ENCODE data around the gene TUBGCP6.

The TUBGCP6 gene

DNA sequence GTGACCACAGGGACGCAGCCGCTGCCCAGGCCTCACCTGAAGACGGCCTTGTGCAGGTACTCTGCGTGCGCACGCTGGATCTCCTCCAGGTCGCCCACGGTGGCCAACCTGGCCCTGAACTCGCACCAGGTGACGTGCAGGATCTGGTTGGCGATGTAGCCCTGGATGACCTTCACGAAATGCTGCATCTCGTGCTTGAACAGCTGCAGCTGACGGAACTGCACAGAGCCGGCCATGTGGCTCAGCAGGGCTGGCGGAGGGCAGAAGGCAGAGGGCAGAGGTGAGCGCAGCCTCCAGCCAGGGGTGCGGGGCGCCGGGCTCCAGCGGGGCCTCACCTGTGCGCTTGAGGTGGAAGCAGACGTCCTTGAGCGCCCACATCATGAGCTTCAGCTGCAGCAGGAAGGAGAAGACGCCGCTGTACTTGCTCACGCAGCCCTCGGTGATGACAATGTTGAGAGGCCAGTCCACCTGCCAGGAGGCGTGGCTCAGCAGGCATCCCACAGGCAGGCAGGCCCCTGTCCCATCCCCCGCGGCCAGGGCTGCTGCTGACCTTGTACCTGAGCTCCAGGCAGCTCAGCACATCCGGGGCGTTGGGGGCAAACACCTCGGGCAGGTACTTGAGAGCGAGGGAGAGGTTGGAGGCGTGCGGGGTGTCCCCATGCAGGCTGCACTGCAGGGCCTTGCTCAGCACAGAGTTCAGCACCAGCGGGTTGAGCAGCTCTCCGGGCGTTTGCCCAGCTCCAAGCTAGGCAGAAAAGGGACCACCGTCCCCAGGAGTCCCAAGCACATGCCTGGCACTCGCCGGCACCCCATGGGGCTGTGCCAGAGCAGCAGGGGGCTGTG lies 26.4 kb downstream of the TUBGCP6 start:
- TF ChIP-seq, protein P1, sequence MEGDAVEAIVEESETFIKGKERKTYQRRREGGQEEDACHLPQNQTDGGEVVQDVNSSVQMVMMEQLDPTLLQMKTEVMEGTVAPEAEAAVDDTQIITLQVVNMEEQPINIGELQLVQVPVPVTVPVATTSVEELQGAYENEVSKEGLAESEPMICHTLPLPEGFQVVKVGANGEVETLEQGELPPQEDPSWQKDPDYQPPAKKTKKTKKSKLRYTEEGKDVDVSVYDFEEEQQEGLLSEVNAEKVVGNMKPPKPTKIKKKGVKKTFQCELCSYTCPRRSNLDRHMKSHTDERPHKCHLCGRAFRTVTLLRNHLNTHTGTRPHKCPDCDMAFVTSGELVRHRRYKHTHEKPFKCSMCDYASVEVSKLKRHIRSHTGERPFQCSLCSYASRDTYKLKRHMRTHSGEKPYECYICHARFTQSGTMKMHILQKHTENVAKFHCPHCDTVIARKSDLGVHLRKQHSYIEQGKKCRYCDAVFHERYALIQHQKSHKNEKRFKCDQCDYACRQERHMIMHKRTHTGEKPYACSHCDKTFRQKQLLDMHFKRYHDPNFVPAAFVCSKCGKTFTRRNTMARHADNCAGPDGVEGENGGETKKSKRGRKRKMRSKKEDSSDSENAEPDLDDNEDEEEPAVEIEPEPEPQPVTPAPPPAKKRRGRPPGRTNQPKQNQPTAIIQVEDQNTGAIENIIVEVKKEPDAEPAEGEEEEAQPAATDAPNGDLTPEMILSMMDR (IDR thresholded peaks at IDR 0.05; ENCODE audit: control insufficient read depth, extremely low read depth, insufficient read depth) = no peak
- no peak overlapping the region for H3K4me3 ChIP-seq (ENCODE audit: low read depth, low read length)
- DNase-seq (ENCODE audit: low read depth) = no peak

DNA sequence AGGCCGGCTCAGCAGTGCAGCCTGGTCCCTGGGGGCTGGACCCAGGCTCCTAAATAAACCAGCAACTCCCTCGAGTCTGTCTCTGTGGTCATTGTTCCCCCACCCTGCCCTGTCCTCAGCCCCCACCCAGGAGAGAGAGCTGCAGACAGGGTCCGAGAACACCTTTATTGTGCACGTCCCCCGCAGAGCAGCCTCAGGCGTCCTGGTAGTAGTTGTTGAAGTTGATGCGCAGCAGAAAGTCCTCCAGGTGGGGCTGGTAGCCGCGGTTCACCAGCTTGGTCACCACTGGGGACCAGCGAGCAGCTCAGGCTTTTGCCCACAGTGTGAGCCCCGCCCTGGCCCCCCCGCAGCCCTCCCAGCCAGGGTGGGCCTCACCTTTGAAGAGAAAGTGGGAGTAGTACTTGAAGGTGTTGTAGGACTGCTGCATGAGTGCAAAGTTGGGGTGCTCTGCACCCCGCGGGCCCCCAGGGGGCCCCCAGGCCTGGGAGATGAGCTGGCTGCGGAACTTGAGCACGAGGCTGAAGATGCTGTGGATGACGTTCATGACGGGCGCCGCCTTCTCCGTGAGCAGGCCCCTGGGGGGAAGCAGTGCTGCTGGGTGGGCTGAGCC lies 27.2 kb downstream of the TUBGCP6 start:
- TF ChIP-seq, protein P1 (IDR thresholded peaks at IDR 0.05; ENCODE audit: control insufficient read depth, extremely low read depth, insufficient read depth) = no peak
- H3K4me3 ChIP-seq (ENCODE audit: low read depth, low read length) = no peak overlapping the region
- DNase-seq (ENCODE audit: low read depth) = no peak

DNA sequence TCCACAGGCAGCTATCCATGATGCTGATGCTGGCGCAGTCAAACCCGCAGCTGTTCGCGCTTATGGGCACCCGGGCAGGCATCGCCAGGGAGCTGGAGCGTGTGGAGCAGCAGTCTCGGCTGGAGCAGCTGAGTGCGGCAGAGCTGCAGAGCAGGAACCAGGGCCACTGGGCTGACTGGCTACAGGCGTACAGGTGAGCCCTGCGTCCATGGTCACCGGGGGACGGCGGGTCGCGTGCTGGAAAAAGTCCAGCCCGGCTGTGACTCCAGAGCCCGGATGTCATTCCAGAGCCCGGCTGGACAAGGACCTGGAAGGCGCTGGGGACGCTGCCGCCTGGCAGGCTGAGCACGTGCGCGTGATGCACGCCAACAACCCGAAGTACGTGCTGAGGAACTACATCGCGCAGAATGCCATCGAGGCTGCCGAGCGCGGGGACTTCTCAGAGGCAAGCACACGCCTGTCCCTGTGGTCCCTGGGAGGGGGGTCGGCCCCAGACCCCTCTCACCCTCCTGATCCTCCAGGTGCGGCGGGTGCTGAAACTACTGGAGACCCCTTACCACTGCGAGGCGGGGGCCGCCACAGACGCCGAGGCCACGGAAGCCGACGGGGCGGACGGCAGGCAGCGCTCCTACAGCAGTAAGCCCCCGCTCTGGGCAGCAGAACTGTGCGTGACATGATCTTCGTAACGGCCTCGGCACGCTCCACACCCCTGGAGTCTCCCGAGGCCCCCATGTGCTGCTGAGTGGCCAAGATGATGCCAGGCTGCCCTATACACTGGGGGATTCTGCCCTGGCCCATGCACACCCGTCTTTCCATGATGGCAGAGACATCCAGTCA lies 27.9 kb downstream of the TUBGCP6 start:
- TF ChIP-seq, protein P1 (IDR thresholded peaks at IDR 0.05; ENCODE audit: control insufficient read depth, extremely low read depth, insufficient read depth) = no peak
- H3K4me3 ChIP-seq (ENCODE audit: low read depth, low read length) = no peak overlapping the region
- no peak for DNase-seq (ENCODE audit: low read depth)

DNA sequence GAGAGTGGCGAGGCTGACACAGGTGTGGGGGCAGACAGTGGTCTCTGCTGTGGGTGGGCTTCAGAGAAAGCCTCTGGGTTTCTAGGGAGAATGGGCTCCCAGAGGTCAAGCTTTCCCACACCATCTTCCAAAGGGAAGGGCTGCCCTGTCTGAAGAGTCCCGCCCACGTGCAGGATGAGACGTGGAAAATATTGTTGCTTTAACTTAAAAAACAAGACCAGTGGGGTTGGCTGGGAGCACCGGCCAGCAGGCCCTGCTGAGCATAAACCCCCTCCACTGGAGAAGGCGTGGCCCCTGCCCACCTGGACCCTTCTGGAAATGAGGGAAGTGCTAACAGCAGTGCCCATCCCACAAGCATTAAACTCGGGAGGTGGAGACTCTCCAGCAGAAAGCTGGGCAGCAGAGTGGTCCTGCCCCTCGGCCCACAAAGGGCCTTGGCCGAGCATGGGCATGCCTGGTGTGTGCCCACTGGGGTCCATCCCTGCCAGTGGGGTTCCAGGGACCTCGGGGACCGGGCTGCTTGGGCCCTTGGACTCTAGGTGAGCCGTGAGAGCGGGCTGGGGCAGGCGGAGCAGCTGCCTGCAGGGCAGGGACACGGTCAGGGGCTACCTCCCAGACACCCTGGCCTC lies 28.7 kb downstream of the TUBGCP6 start:
- no peak for DNase-seq (ENCODE audit: low read depth)
- TF ChIP-seq, protein P1 (IDR thresholded peaks at IDR 0.05; ENCODE audit: control insufficient read depth, extremely low read depth, insufficient read depth) = no peak

DNA sequence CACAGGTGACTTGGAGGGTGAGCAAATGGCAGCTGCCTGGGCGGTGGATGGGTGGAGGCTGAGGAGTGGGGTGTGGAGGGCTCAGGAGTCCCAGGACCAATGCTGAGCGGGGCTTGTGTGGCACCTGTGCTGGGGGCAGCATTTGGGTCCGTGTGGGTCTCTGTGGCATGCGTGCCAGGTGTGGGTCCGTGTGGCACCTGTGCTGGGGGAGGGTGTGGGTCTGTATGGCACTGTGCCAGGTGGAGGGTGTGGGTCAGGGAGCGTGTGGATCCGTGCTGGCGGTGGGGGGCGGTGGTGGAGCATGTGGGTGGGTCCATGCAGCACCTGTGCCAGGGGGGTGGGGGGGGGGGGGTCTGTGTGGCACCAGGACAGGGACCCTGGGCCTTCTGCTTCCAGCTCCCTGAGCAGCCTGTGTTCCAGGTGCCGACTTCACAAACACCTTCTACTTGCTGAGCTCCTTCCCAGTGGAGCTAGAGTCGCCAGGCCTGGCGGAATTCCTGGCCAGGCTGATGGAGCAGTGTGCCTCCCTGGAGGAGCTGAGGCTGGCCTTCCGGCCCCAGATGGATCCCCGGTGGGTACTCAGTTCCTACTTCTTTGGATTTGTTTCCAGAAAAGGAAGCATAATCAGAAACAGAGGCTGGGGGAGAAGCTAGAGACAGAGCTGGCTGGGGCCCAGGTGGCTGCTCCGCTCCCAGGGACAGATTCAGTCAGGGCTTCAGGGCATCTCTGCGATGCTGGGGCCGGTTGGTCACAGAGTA lies 29.3 kb downstream of the TUBGCP6 start:
- TF ChIP-seq, protein P1 (IDR thresholded peaks at IDR 0.05; ENCODE audit: control insufficient read depth, extremely low read depth, insufficient read depth) = no peak
- no peak overlapping the region for H3K4me3 ChIP-seq (ENCODE audit: low read depth, low read length)
- DNase-seq (ENCODE audit: low read depth) = no peak

More for the DNA sequence above, 28.7 kb downstream of the TUBGCP6 start:
- H3K4me3 ChIP-seq (ENCODE audit: low read depth, low read length) = no peak overlapping the region

DNA sequence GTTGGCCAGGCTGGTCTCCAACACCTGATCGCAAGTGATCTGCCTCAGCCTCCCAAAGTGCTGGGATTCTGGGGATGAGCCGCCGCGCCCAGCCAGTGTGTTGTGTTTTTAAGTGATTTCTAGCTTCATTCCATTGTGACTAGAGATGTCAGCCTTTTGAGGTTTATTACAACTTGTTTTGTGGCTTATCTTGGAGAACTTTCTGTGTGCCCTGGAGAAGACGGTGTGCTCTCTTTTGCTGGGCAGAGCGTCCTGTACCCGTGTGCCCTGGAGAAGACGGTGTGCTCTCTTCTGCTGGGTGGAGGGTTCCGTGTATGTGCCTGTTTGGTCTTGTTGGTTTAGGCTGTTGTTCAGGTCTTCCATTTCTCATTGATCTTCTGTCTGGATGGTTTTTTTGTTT lies 31.6 kb downstream of the TUBGCP6 start:
- DNase-seq (ENCODE audit: low read depth) = no peak
- TF ChIP-seq, protein P1 (IDR thresholded peaks at IDR 0.05; ENCODE audit: control insufficient read depth, extremely low read depth, insufficient read depth) = no peak
- no peak overlapping the region for H3K4me3 ChIP-seq (ENCODE audit: low read depth, low read length)
